NCI-H1092 (cell line): ENCODE measurements around the gene PRDM2.
"Not testable (repeated sequence)": the region's sequence is repeated elsewhere in the genome, so short reads cannot be mapped to it uniquely, and the experiment has no call there.

ENCODE experiments used
- DNase-seq: peaks from one replicate; lab custom pipeline; 2025; lab: John Stamatoyannopoulos, UW

The PRDM2 gene

GRCh38 chr1:13699936-13700520, at the start of gene PRDM2:
TSS of gene PRDM2 (plus strand) at chr1:13700188. CDS start at chr1:13715606, 15,418 bp downstream.
- DNase-seq, result peak; percentile 51

DNA sequence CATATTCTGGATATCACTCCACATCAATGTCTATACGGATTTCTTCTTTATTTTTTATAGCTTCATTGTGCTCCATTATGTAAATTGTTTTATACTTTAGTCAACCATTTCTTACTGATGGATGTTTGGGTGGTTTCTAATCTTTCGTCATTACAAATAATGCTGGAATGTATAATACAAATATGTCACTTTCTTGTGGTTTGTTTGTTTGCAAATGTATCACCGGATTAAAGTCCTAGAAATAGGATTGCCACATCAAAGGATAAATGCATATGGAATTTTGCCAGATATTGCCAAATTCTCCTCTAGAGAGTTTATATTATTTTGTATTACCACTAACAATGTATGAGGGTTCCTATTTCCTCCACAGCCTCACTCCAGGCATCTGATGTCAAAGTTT, 48.7 kb upstream of the PRDM2 start:
- no peak for DNase-seq

GRCh38 chr1:13652238-13652637, 47.8 kb upstream of the PRDM2 start:
- no peak for DNase-seq

- no peak for DNase-seq
These were observed 38.4 kb upstream of the PRDM2 start for GRCh38 chr1:13661539-13661938.

DNA sequence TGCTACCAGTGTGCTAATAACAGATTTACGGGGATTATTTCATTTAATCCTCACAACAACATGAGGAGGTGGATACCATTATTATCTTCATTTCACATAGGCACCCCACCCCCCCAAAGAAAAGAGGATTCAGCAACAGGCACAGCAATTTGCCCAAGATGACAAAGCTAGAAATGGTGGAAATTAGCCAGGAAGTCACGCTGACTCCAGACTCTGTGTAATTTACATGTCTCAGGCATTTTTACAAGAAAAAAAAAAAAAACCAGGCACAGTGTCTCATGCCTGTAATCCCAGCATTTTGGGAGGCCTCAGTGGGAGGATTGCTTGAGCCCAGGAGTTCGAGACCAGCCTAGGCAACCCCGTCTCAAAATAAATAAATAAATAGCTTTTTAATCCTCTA, 37.5 kb upstream of the PRDM2 start:
- DNase-seq, result no peak

DNA sequence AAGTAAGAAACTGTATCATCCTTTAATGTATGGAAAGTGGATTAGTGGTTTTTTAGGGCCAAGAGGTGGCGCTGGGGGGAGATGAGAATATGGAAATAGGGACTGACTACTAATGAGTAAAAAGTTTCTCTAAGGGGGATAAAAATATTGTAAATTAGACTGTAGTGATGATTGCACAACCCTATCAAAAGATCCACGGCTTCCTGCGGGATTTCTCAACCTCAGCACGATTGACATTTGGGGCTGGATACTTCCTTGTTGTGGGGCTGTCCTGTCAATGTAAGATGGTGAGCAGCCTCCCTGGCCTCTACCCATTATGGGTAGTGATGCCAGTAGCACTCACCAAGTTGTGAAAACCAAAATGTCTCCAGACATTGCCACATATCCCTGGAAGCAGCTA, 36.0 kb upstream of the PRDM2 start:
- DNase-seq, result no peak

- no peak for DNase-seq
These were observed 35.5 kb upstream of the PRDM2 start for GRCh38 chr1:13664451-13664850.

GRCh38 chr1:13666317-13666716, 33.7 kb upstream of the PRDM2 start:
- no peak for DNase-seq

GRCh38 chr1:13667691-13668090, 32.3 kb upstream of the PRDM2 start:
- DNase-seq, result no peak

DNA sequence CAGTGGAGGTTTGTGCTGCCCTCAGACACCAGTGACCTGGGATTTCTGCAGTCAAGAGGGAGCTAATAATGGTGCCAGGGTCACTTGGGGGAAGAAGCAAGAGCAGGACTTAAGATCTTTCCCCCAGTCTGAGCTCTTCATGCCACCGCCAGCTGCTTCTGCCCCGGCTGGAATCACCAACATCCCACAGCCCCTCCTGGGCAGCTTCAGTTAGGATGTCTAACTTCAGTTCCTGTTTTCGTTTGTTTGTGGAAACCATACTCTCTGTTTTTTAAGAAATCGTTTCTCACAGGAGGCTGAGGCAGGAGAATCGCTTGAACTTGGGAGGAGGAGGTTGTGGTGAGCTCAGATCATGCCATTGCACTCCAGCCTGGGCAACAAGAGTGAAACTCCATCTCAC, 25.6 kb upstream of the PRDM2 start:
- no peak for DNase-seq

DNA sequence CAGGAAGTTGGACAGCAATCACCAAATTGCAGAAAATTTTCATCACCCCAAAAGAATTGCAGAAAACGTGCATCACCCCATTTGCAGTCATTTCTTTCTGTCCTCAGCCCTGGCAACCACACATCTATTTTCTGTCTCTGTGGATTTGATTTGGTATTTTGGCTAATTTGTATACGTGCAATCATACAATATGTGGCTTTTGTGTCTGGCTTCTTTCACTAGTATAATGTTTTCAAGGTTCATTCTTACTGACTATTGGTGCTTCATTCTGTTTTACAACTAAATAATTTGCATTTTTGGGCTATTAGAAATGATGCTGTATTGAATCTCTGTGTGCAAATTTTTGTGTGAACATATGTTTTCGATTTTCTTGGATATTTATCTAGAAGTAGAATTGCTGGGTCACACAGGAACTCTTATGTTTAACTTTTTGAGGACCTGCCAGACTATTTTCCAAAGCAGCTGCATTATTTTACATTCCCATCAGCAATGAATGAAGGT, 24.8 kb upstream of the PRDM2 start:
- no peak for DNase-seq

DNA sequence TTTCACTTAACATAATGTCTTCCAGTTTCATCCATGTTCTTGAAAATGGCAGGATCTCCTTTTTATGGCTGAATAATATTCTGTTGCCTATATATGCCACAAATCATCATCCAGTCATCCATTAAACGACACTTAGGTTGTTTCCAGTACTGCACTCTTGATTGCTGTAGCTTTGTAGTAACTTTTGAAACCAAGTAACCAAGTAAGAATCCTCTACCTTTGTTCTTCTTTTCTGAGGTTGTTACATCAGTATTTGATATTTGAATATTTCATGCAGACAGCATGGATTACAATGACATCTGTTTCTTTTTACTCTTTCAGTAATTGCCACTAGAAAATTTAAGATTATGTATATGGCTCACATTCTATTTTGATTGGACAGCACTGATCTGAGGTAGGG, 22.1 kb upstream of the PRDM2 start:
- no peak for DNase-seq

DNA sequence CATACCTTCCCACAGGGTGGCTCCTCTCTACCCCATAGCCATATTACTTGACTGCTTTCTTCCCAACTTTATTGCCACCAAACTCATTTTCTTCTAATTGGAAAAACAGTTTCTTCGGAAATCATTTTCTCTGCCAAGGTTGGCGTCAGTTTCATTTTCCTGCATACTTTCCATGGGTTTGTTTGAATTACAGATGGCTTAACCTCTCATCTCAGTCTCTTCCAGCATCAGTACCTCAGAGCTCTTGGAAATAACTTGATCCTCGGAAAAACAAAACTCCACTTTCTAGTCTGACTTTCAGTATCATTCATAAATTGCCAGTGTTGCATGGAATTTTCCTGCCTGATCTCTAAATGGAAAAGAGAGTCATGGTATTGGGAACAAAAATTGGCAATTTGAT, 20.3 kb upstream of the PRDM2 start:
- no peak for DNase-seq

DNA sequence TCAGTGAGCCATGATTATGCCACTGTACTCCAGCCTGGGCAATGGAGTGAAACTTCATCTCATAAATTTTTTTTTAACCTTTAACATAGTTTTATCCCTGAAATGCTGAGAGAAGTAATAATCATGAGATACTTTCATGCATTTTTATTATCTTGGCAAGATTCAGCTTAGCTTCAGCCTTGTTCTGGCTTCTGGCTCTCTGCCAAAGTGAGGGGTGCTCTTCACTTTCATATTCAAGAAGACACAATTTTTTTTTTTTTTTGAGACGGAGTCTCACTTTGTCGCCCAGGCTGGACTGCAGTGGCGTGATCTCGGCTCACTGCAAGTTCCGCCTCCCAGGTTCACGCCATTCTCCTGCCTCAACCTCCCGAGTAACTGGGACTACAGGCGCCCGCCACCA, 19.4 kb upstream of the PRDM2 start:
- DNase-seq, result not testable (repeated sequence)

DNA sequence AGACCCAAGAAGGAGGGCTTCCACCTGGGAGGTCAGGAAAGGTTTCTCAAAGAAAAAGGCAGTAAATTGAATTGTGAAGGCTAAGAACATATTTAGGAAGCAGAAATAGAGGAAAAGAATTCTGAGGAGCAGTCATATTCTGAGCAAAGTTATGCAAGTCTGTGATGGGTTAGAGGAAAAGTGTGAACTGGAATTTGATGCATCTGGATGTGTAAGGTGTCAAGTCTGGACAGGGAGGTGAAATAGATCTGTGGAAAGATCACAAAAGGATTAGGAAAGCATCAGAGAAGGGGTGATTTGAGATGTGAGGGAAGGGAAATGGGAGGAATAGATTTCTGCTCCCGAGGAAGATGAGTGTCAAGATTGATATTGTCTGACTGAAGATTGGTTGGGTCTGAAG, 18.1 kb upstream of the PRDM2 start:
- DNase-seq, result no peak

GRCh38 chr1:13682444-13682843, 17.5 kb upstream of the PRDM2 start:
- DNase-seq, result no peak

- DNase-seq, result no peak
These were observed 16.8 kb upstream of the PRDM2 start for GRCh38 chr1:13683206-13683605.

GRCh38 chr1:13687151-13687715, 12.8 kb upstream of the PRDM2 start:
- no peak for DNase-seq

DNA sequence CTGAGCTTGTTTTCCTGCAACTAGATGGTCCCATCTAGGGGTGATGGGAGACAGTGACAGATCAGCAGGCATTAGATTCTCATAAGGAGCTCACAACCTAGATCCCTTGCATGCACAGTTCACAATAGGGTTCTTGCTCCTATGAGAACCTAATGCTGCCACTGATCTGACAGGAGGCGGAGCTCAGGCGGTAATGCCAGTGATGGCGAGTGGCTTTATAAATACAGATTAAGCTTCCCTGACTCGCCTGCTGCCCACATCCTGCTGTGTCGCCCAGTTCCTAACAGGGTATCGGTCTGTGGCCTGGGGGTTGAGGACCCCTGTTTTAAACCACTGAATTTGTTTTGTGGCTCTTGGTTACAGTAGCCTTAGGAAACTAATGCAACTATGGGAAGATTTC, 6.9 kb upstream of the PRDM2 start:
- not testable (repeated sequence) for DNase-seq

DNA sequence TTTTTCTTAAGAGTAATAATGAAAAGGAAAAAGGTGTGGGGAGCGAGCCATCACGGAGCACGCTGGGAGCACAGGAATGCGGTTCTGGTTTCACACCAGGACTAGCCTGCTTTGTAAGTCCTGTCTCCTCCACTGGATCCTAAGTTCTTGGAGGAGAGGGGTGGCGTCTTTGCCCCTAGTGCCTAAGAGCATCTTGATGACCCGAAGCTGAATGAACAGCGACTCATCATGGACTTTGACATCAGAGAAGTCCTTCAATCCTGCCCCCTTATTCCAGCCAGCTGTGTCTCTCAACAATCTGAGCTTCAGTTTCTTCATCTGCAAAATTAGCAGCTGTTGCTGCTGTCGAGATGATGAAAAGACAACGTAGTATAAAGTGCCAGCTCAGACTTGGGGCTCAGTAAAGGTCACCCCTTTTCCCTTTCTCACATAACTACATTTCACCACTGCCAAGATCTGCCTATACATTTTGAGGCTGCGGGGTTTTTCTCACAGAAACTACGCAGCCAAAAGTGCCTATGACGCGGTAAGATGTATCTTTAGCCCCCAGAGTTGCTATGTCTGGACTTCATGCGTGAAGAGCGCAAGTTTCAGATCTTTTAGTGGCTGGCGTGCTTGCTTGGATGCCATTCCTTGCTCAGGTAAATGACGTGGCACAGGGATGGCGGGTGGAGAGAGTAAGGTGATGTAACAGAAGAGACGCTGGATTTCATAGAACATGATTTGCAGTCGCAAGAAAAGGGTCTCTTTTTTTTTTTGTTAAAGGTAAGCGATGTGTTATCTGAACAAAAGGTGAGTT, 4.9 kb upstream of the PRDM2 start:
- no peak for DNase-seq

DNA sequence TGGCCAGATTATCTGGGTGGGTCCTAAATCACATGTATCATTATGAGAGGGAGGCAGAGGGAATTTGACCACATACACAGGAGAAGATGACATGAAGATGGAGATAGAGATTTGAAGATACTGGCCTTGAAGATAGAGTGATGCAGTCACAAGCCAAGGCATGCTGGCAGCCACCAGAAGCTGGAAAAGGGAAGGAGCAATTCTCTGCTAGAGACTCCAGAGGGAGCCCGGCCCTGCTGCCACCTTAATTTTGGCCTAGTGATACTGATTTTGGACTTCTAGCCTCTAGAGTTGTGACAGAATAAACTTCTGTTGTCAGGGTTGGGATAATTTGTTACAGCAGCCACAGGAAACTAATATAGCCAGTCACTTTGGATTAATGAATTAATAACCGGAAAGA, 2.2 kb upstream of the PRDM2 start:
- DNase-seq, result no peak

DNA sequence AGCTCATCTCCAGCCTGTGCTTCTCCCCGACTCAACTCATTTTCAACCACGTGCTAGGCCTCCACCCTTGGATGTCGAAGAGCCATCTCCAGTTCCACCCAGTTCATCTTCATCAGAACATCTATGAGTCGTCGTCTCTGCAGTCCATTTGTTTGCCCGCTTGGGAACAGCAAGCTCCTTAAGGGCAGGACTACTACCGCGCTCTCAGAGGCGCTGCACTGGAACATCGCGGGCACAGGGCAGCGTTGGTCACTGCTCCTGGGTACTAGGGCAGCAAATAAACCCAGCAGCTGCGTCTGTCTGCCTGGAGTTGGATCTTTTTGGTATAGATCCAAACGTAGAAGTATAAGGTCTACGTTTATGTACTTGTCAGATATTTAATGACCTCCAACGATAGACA, 478 bp upstream of the PRDM2 start:
- no peak for DNase-seq

DNA sequence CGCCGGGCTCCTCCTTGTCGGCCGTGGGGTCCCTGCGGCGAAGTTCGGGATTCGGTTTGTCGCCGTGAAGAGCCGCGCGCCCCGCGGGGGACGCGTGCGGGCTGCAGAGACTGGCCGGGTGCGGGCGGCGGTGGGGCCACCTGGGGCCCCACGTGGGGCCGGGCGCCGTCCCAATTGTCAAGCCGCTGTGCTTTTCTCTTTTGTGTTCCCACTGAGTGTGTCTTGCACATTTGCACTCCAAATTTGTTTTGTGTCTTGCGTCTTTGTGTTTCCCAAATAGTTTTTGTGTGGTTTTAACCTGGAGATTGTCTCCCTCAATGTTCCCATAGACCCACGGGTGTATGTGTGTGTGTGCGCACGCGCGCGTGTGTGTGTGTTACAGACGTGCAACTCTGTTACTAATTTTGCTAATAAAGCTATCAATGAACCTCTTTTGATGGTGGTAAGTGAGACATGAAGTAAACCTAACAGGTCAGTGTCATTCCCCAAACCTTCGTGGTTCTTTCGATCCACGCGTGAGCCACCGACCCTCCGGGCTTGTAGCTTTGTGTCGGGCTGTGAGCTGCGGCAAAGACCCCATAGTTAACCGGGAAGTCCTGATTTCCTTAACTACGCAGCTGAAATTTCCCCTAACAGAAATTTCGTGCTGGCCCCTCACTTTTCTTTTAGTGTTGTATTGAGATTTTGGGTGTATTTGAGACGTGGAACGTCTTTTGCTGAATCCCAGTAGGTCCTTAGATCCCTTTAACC, 708 bp downstream of the PRDM2 start:
- DNase-seq, result no peak
